HG02973 (cell line): ENCODE results near the gene DOK6.
"Not testable (repeated sequence)": the region's sequence is repeated elsewhere in the genome, so short reads cannot be mapped to it uniquely, and the experiment has no call there.

Source experiments
- ATAC-seq: cut with Tn5 transposase; IDR thresholded peaks from one replicate; pipeline ENCODE4 v1.9.1; 2021; ENCODE audit warnings: moderate library complexity; ENCODE audit not compliant: unreplicated experiment

Gene DOK6

GRCh38 chr18:69617408-69617807 is 216.7 kb downstream of the DOK6 start:
- no peak for ATAC-seq

GRCh38 chr18:69617888-69618287 is 217.2 kb downstream of the DOK6 start:
- no peak for ATAC-seq

DNA sequence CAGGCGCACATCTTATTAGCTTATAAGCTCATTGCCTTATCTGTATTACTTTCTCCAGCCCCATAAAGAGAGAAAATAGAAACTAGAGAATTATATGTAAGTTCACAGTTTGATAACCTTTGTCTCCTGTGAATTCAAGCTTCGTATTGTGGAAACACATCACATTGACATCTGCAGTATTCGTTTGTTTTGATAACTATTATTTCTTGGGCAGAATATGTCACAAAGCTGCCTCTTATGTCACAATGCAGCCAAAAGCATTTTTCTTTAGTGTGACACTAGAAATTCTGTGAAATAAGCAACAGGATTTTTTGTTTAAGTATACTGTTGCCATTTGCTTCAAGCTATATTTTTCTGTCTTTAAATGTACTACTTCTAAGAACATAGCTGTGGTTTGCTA is 221.5 kb downstream of the DOK6 start:
- no peak for ATAC-seq

GRCh38 chr18:69622961-69623360 is 222.3 kb downstream of the DOK6 start:
- ATAC-seq = no peak

GRCh38 chr18:69626171-69626570 is 225.5 kb downstream of the DOK6 start:
- no peak for ATAC-seq

GRCh38 chr18:69626643-69627242 is 226.1 kb downstream of the DOK6 start:
- no peak for ATAC-seq

- ATAC-seq = no peak
Observed at GRCh38 chr18:69628774-69629359, 228.2 kb downstream of the DOK6 start.

DNA sequence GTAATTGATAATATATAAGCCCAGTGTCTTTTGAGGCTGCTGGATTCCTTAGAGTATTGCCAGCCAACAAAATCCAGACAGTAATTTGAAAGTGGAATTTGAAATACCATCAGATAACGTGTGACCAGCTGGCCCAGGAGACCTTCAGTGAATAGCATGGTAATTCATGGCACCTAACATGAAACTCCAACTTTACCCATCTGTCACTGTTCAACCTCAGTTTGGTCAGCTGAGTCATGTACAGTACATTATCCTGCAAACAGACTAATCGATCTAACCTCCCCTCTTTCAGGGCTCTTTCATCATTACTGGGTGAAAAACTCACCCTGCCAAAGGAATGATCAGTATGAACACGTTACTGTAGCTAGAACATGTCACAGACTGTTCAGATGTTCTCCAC is 230.6 kb downstream of the DOK6 start:
- no peak for ATAC-seq

DNA sequence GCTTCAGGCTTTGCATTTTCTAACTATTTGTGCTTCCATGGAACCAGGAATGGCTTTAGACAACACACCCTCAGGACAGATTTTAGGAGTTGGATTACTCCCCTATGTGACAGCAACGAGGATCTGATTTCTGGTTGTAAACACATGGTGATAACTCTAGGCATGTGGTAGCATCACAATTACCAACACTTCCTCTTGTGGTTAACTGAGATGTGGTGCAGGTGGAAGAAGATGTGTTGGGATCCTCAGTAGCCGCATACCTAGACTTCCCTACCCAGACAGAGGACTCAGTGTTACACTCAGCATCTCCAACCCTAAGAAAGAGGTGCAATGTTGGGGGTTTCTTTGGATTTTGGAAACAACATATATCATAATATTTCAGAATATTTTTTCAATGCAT is 234.8 kb downstream of the DOK6 start:
- no peak for ATAC-seq

GRCh38 chr18:69636529-69637301 is 236.0 kb downstream of the DOK6 start:
- ATAC-seq = peak; percentile 46

DNA sequence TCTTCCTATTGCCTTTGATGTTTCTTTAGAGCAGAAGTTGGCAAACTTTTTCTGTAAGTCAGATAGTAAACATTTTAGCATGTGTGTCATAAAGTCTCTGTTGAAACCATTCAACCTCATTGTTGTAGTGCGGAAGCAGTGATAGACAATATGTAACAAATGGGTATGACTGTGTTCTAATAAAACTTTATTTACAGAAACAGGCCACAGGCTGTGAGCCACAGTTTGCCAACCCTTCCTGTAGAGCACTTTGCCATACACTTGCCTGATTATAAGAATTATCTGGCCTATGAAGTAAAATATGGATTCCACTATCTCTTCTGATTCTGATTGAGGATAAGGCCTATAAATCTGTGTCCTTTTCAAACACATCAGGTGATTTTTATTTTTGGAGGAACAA is 237.4 kb downstream of the DOK6 start:
- ATAC-seq = no peak

- ATAC-seq = no peak
Observed at GRCh38 chr18:69647702-69648101, 247.0 kb downstream of the DOK6 start.

DNA sequence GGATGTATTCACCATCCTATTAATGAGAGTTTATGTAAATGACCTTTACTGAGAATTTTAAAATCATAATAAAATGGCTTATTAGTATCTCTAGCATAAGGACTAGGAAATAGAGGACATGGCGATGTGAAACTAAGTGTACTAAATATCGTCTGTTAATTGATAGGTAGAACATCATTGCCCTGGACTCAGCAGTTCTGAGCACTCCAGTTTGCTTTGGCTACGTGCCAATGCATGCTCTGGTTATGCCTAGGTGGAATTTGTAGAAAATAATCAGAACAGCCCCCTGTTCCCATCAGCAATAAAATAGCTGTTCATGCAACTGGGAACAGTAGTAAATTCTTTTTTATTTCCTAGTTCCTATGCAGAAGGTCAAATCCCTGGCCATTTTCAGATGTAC is 247.8 kb downstream of the DOK6 start:
- no peak for ATAC-seq

DNA sequence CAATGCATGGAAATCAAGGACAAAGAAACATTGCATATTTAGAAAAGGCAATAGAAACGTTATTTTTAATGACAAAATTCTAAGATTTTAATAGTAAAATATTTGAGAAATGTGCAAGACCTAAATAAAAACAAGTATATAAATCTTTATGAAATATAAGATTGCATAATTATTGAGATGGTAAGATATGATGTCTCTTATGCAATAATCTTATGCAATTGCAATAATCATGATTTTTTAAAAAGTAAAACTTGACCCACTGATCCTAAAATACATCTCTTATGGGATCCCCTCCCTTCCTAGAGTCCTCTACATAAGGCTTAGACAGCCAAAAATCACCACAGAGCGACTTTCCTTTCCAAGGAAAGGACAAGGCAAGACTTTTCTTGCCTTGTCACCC is 249.0 kb downstream of the DOK6 start:
- ATAC-seq = no peak

- ATAC-seq = no peak
Observed at GRCh38 chr18:69651243-69651642, 250.6 kb downstream of the DOK6 start.

- no peak for ATAC-seq
Observed at GRCh38 chr18:69655816-69656215, 255.1 kb downstream of the DOK6 start.

DNA sequence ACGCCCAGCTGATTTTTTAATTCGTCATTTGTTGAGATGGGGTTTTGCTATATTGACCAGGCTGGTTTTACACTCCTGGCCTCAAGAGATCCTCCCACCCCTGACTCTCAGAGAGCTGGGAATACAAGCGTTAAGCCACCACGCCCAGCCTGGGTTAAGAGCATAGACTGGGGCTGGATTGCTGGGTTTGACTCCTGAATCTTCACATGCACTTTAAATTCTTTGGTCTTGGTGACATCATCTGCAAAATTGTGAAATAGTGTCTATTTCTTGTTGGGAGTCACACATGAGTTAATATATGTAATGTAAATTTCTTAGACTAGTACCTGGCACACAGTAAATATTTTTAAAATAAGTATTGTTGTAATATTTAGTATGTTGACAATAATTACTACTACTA is 257.4 kb downstream of the DOK6 start:
- no peak for ATAC-seq

GRCh38 chr18:69658685-69659084 is 258.0 kb downstream of the DOK6 start:
- no peak for ATAC-seq

GRCh38 chr18:69659142-69659651 is 258.5 kb downstream of the DOK6 start:
- ATAC-seq = no peak

DNA sequence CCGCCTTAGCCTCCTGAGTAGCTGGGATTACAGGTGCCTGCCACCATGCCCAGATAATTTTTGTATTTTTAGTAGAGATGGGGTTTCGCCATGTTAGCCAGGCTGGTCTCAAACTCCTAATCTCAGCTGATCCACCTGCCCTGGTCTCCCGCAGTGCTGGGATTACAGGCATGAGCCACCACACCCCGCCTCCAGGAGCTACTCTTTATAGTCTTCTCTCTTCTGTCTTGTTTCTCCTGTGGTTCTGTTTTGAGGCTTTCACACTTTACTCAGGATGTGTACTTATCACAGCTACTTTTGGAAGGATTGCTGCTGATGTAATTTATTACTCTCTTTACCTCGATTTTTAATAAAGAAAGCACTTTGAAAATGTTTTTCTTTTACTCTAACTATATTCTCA is 261.4 kb downstream of the DOK6 start:
- ATAC-seq = not testable (repeated sequence)

DNA sequence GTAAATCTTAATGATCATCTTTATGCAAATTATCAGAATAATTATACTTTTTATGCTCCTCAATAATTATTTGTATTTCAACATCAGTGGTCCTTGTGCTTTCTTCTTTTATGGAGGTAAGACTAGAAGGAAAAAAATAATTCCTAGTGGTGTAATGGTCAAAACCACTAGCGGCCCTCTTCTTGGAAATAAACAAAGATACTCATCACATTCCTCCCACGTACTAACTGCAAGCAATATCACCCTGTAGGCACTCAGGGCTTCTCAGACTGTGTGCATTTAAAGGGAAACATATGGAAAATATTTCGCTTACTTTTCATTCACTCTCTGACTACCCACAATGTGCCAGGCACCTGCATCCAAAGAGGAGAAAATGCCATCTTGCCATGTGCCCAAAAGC is 263.7 kb downstream of the DOK6 start:
- ATAC-seq = no peak

DNA sequence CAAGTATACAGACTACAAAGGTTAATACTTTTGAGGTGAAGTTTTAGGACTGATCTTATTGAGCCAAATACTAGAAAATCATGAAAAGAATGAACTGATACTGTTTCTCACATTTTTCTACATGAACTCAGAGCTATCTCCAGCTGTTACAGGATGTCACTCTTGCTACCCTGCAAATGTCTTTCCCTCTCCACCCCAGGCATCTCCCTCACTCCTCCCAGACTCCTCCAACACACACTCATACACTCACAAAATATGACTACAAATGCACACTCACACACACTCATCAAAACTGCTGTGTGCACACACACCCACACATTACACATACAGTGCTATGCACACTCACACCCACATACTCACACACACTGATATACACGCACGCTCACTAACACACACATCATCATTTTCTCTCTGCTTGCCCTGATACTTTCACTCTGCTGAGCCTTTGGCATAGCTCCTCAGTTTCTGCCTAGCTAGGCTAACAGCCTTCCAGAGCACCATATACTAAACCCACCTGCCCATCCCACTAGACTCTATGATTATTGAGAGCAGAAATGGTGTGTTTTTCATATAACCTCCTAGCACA is 273.7 kb downstream of the DOK6 start:
- no peak for ATAC-seq
